Activated CD4-positive, alpha-beta T cell treated with anti-CD3 and anti-CD28 coated beads for 48 hours (primary cell): ENCODE measurements around the gene NPAT.
"Not testable (repeated sequence)": the region's sequence is repeated elsewhere in the genome, so short reads cannot be mapped to it uniquely, and the experiment has no call there.

Experiments used
- DNase-seq: peaks from one replicate; pipeline ENCODE4 v3.0.0-alpha.2; 2020

Gene NPAT

DNA sequence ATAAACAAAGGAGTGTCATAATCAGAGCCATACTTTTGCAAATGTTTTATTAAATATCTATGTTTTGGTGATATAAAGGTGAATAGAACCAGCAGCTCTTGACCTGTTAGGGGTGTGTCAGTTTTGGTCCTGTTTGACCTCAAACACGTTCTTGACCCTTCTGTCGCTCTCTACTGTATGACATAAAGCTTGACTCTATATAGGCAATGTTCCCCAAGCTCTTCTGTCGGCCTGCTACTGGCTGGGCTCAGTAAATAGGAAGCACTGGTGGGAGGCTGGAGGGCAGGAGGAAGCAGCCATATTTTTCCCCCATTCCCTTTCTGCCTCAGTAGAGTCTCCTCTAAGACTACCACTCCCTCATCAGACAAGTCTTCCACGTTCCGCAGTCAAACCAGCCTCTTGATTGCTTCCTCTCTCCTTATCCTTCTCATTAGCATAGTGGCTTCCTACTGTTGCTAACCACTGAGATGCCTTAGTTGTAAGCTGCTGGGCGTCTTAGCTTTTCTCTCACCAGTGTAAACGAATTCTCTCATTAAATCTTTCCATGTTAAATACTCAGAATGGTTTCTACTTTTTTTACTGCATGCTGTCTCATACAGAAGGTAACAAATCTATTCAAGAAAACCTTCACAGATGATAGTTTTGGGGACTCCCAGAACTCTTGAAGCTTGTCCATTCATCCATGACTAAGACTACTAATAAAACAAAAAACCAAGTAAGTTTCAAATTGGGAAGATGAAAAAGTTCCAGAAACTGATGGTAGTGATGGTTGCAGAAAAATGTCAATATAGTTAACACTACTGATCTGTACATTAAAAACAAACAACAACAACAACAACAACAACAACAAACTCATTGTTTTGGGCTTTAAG lies 3.3 kb downstream of the NPAT start:
- DNase-seq = no peak

DNA sequence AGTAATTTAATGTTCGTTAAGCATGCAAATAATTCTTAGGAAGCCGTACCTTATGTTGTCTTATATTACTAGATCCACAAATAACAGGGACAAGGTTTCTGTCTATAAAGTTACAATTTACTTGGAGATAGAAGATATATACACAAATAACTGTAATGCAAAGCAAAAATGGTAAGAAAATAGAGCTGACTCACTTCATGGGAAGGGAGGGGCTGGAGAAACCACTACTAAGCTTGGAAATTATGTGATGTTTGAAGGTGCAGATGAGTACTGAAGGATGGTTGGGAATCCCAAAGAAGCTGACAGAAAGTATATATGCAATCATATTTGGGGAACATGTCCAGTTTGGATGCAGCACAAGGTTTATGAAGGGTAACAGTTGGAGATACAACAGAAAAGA lies 4.0 kb downstream of the NPAT start:
- no peak for DNase-seq

DNA sequence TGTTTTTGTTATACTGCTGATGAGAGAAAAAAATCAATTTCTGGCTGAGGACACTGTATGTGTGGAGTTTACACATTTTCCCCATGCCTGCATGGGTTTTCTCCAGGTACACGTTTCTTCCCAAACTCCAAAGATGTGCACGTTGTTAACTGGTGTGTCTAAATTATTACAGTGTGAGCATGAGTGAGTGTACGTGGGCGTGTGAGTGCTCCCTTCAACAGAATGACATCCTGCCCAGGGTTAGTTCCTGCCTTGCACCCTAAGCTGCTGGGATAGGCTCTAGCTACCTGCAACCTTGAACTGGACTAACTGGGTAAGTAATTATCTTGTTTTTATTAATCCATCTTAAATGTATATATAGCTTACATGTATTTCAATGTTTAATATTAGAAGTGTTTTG lies 5.5 kb downstream of the NPAT start:
- DNase-seq = no peak

DNA sequence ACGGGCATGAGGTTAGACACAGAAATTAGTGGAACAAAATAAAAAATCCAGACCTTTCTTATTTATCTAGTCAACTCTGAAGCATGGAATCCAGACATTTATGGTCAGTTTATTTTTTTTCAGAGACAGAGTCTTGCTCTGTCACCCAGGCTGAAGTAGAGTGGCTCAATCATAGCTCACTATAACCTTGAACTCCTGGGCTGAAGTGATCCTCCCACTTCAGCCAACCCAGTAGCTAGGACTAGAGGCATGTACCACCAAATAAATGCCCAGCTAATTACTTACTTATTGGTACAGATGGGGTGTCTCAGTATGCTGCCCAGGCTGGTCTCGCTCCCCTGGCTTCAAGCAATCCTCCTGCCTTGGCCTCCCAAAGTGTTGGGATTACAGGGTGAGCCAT lies 8.7 kb downstream of the NPAT start:
- no peak for DNase-seq

DNA sequence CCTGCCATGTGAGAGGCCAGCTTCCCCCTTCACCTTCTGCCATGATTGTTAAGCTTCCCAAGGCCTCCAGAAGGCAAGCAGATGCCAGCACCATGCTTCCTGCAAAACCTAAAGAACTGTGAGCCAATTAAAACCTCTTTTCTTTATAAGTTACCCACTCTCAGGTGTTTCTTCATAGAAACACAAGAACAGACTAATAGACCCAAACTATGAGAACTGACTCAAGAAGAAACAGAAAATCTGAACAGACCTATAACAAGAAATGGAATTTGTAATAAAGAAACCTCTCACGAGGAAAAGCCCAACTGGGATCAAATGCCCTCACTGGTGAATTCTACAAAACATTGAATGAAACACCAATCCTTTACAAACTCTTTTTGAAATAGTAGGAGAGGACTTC lies 12.0 kb downstream of the NPAT start:
- DNase-seq = no peak

DNA sequence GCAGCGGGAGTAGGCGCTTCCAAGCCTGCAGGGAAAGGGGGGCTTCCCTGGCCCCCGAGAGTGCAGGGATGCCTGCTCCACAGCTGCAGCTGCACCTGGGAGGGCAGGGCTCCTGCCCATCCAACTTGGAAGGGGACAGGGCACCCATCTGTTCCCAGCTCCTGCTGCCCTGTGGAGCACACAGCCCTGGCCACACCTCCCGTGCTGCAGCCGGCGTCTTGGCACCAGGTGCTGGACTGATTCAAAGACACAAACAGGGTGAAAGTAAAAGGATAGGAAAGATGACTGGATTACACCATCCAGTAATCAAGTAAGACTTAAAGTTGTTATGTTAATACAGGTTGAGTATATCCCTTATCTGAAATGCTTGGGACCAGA lies 14.8 kb downstream of the NPAT start:
- DNase-seq = no peak

DNA sequence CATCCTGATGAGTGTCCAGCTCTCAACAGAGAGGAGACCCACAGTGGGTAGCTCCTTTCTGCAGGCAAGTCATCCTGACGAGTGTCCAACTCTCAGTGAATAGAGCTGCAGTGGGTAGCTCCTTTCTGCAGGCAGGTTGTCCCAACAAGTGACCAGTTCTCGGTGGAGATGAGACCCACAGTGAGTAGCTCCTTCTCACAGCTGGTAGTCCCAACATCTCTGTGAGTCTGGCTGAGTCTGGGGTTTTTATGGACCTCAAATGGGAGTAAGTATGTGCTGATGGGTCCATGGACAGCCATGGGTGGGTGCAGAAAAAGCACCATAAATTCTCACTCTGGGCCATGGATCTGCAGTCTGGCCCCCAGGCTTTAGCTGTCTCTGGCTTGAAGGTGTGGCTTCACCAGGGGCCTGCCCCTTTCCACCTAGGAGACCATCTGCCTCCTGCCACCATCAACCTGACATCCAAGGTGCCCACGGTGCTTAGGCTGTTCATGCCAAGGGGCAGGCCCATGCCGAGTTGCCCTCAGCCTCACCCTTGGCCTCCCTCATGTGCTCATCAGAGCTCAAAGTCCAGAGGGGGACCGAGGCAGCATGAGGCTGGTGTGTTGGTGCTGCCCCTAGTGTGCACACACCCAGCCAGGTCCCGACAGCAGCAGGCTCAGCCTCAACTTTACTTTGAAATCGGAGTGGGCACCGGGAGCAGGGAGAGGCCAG lies 15.3 kb downstream of the NPAT start:
- DNase-seq = no peak

DNA sequence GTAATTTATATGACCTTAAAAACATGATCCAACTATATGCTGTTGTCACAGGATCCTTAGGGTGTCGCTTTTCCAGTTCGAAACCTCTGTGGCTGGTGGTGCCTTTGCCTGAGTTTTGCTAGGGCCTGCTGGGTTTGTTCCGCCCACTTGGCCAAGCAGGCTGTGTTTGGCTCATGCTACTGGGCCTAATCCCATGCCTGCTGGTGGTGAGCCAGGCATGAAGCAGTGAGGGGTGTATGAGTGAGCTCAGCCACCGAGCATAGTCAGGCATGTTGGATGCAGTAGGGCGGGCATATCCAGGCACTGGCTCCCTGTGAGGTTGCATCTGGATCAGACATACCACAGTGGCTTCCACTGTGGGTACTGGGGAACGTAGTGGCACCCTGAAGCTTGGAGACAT lies 16.3 kb downstream of the NPAT start:
- no peak for DNase-seq

DNA sequence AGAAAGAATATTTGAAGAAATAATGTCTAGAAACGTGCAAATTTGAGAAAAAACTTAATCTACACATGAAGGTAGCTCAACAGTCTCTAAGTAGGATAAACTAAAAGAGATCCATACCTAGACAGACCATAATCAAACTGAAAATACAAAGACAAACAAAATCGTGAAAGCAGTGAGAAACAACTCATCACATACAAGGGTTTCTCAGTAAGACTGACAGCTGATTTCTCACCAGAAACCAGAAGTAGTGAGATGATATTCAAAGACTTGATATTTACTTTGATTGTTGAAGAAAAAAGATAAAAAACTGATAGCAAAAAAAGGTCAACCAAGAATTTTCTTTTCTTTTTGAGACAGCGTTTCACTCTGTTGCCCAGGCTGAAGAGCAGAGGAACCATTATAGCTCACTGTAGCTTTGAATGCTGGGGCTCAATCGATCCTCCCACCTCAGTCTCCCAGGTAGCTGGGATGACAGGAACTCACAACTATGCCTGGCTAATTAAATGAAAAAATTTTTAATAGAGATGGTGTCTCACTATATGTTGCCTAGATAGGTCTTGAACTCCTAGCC lies 17.4 kb downstream of the NPAT start:
- DNase-seq = no peak

DNA sequence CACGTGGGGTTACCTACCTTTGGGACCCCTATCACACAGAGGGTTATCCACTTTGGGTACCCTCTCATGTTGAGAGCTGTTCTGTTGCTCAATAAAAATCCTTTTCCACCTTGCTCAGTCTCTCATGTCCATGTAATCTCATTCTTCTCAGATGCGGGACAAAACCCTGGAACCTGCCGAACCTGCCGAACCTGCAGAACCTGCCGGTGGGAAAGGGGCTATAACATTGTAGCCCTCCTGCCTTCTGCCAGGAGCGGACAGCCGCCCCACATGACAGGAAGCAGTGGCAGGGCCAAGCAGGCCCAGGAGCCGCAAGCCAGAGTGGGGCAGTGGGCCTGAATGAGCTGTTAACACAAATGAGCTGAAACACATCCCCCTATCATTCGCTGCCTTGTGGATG lies 18.1 kb downstream of the NPAT start:
- DNase-seq = no peak

DNA sequence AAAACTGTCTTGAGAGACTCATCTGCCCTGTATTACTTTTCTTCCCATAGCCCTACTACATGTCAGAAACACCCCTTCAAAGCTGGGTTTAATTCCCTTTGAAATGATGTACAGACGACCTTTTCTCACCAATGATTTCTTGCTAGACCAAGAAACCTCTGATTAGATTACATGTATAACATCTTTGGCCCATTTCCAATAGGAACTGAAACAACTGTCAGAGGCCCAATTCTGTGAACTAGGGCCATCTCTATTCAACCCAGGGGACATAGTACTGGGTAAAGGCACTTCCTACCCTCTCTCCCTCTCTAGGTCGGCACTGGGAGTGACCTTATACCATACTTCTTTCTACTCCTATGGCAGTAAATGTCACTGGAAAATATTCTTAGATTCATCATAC lies 19.4 kb downstream of the NPAT start:
- DNase-seq = no peak

DNA sequence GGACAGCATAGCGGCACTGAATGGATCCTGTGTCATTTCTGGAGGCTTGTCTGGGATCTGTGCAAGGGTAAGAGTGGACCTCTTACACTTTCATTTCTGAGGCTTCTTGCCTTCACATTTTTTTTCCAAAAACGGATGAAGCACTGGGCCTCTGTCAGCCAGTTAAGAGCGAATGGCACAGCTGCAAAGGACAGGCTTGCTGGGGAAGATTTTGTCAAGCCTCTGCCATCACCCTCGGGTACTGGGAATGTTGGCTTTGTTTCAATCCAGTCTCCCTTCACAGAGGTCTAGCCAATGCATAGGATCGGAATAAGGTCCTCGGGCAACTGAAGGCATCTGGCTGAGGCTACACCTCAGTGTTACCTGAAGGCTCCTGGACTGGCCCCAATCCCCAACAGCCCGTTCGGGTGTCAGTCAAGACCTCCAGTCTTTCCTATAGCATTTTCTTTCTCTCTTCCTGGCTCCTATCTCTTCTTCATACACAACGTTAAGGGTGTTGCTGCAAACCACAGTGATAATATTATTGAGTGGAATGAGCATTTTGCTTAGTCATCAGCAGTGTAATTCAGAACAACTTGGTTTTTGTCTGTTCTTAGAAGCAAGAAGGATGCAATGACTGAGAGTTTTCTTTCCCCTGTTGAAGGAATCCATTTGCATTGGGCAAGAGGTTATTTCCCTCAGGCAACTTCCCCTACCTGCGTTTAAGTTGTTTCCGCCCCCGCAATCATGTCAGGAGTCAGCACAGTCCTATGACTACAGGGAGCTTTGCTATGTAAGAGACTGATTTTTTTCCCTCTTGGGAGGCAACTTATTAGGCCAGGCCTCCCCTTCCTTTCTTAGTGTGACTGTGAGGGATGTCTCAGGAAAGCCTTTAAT lies 22.8 kb downstream of the NPAT start:
- peak; percentile 87 for DNase-seq

DNA sequence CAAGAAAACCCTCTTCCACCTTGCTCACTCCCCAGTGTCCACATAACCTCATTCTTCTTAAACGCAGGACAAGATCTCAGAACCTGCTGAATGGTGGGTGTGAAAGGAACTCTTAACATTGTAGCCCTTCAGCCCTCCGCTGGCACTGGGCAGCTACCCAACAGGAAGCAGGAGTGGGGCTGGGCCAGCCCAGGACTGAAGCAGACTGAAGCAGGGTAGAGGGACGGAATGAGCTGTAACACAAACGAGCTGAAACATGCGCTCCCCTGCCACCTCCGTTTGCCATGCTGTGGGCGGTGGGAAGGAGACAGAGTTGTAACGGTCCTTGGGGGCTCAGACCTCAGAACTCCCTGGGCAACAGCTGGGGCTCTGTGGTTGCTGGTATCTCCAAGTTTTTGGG lies 23.6 kb downstream of the NPAT start:
- no peak for DNase-seq

DNA sequence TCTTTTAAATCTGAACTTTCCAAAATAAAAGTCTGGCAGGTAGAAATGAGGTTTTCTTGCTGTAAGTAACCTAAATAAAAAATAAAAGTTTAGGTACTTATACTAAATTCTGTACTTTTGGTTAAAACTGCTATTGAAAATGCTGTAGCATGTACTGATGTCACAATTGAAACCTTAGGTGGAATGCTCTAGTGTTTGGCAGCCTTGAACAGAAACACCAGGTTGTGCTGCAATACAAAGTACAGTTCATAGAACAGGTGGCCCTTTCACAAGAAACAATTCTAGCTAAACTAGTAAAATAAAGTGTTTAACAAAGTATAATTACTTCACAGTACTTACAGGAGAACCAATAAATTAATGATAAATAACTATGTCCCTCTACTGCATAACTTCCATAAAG lies 25.1 kb downstream of the NPAT start:
- DNase-seq = no peak

DNA sequence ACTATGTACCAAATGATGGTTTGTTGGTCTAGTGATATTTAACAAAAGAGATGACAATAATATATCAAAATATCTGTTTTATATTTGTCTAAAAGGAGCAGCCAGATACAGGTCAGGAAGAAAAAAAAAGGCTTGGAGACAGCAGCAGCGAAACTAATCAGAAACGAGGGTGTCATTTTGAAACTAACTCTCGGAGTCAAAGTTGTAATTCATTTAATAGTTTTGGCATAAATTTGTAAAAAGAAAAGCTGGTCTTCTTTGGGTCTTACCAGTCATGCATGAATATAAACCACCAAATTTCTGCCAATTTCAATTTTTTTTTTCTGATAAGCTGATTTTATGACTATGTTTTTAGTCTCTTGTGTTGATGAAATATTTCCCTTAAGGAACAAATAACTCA lies 25.5 kb downstream of the NPAT start:
- DNase-seq = no peak

DNA sequence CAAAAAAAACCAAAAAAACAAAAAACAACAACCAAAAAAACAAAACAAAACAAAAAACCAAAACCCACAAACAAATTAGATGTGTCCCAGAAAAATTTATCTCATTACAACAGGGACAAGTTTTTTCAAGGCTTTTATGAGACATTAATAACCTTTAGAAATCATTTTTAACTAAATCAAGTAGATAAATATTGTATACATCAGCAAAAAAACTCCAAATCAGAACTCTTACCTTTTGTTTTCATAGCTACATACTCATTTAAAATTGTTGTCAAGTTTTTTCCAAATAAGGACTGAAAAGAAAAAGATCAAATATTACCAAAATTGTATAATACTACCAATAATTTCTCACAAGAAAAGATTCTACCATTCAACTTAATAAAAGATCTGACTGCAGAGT lies 28.7 kb downstream of the NPAT start:
- no peak for DNase-seq

DNA sequence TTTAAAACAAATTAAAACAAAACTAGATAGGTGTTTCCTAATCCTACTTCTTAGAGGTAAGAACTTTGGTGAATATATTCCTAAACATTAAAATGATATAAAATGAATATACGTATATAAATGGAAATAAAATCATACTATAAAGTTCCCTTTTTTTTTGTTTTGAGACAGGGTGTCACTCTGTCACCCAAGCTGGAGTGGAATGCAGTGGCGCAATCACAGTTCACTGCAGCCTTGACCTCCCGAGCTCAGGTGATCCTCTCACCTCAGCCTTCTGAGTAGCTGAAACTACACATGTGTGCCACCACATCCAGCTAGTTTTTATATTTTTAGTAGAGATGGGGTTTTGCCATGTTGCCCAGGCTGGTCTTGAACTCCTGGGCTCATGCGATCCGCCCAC lies 44.9 kb downstream of the NPAT start:
- DNase-seq = no peak

DNA sequence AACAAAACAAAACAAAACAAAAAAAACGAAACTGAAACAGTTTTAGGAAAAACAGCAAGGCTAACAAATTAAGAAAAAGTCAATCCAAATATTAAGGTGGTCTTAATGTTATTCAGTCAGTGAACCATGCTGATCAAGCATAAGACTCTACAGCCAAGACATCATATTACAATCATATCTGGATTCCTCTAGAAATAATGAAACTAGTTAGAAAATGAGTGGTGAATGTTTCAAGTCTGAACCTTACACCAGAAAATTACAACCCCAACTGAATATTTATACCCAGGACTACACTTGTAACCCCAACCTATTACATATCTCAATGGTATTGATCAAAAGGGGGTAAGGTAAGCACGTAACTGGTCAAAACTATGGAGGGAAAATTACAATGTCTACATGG lies 52.3 kb downstream of the NPAT start:
- DNase-seq = no peak

DNA sequence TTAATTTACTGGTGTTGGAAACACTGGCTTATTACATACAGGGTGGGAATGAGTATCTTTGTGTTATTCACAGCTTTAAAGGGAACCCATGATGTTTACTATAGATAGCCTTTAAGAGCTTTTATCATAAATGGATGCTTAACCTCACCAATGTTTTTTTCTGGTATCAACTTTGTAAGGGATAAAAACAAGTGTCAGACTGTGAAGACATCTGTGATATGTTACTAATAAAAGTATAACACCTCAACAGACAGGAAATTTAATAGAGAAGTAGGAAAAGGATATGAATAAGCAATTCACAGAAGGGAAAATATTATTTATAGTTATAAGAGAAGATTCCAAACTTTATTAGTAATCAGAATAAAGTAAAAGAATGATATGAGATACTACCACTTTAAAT lies 54.8 kb downstream of the NPAT start:
- no peak for DNase-seq

DNA sequence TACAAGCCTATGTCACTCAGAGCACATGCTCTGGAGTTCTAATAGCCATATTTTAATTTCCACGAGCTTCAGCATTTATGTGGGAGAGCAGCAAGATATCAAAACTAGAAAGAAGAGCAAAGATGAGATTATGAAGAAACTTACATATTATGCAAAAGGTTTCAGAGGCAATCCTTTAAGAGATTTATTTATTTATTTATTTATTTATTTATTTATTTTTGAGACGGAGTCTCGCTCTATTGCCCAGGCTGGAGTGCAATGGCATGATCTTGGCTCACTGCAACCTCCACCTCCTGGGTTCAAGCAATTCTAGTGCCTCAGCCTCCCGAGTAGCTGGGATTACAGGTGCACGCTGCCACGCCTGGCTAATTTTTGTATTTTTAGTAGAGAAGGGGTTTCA lies 59.6 kb downstream of the NPAT start:
- not testable (repeated sequence) for DNase-seq

DNA sequence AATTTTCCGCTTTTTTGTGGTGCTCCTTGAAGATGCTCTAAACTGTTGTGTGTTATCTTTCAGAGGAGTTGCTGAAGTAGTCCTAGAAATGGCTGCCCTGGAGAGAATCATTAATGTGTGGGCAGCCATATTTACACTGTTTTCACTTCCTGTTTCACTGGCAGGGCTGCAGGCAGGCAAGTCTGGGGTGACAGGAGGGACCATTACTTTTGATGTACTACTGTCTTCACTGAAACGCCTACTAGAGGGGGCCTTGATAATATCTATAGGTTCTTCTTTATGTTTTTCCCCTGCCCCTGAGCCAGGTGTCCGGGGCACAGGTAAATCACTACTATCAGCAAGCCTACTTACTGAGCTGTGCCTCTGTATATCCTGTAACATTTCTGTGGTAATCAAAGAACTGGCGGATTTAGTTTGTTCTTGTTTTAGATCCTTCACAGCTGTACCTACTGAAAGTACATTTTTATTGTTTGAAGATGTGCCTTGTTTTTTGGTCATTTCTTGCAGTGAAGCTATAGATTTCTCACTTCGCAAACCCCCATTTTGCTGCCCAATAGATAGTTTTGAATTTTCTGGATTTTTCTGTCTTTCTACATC lies 61.4 kb downstream of the NPAT start:
- no peak for DNase-seq

DNA sequence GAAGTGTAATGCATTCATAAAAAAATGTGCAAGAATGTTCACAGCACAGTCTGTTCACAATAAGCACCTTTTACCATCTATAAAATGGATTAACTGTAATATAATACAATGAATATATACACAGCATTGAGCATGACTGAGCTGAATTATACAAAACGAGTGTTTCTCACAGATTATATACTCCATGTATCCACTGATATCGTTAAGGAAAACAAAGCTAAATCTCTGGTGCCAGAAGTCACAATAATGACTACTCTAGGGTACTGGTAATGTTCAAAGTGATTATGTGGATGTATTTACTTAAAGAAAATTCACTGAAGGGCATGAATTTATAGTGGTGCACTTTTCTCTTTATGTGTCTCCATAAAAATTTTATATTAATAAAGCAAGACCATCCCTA lies 67.8 kb downstream of the NPAT start:
- DNase-seq = no peak

DNA sequence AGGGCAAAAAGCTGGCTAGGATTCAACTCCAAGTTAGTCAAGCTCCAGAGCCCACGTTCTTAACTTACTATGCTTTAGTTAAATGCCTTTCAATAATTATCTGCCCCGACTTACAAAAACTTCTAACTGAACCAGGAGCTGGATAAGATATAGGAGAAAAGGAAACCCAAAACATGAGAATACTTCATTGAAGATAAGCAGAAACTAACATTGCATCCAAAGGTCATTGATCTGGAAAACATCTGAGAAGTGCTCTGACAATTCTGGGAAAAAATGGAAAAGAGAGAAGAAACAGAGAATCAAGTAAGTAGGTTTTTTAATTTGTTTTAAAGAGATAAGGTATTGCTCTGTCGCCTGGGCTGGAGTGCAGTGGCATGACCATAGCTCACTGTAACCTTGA lies 73.9 kb downstream of the NPAT start:
- no peak for DNase-seq
